ENCODE measurements around the gene SGSH. TPM values are rescaled to one million over a fixed set of nuclear protein-coding genes. Genes with fewer than 3 reads are reported as not detected.

SGSH gene
- total RNA-seq, 1 donor, result 17.6 TPM

DNA sequence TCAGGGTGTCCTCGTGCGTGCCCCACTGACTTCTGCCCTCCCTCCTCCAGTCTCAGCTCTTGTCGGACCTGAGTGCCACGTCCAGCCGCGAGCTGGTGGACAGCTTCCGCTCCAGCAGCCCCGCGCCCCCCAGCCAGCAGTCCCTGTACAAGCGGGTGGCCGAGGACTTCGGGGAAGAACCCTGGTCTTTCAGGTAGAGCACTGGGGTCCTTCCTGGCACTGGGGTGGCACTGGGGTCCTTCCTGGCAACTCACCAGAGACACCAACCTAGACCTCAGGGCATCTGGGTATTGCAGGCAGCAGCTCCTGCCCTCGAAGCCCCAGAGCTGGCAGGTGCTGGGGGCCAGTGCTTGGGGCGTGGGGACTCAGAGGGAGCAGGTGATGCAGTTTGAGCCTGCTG is 25.0 kb downstream of the SGSH start:
- no peak for DNase-seq (ENCODE audit: low read depth)
- TF ChIP-seq CTCF (IDR thresholded peaks at IDR 0.05; ENCODE audit: insufficient read depth, low read length), result no peak
- no peak overlapping the region for H3K4me3 ChIP-seq (ENCODE audit: low read depth, low read length)

DNA sequence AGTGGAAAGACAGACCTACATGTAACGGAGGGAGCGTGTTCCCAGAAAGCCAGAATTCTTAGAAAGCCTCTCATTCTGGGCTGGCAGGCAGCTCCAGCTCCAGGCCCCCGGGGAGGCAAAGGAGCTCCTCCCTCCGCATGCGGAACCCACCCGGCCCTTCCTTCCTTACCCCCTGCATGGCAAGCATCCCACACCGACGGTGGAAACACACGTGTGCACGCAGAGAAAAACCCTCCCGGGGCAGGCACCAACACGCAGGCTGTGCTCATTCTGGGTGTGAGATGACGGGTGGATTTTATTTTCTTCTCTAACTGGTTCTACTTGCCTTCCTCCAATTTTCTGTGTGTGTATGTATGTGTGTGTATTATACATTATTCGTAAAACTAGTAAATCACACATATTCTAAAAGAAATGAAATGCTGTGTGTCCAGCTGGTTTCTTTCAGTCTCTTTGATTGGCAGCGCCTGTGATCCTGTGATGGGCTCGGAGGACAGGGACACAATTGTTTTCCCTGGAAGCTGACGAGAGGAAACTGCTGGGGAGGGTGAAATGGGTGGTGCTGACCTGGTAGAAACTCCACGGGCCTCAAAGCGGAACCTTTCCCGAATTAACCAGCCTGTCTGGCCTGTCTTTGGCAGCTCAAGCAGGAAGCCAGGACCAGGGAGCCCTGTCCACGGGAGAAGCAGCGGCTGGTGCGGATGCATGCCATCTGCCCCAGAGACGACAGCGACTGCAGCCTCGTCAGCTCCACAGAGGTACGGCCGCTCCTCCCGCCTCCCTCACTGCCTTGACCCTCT is 28.1 kb downstream of the SGSH start:
- H3K4me3 ChIP-seq (ENCODE audit: low read depth, low read length), result no peak overlapping the region
- DNase-seq (ENCODE audit: low read depth), result peak; percentile 14
- no peak for TF ChIP-seq CTCF (IDR thresholded peaks at IDR 0.05; ENCODE audit: insufficient read depth, low read length)

DNA sequence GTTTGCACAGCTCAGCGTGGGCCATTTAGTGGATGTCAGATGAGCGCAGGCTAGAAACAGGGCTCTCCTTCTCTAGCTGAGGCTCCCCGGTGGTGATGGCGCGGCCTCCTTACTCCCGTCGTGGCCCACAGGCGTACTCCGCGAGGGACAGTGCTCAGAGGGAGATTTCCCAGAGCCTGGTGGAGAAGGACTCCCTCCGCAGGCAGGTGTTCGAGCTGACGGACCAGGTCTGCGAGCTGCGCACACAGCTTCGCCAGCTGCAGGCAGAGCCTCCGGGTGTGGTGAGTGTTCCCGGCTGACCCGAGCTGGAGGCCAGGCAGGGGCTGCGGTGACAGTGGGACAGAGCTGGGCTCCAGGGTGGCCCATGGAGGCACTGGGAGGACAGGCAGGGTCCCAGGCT is 28.9 kb downstream of the SGSH start:
- DNase-seq (ENCODE audit: low read depth), result no peak
- no peak for TF ChIP-seq CTCF (IDR thresholded peaks at IDR 0.05; ENCODE audit: insufficient read depth, low read length)
- no peak overlapping the region for H3K4me3 ChIP-seq (ENCODE audit: low read depth, low read length)

- no peak for DNase-seq (ENCODE audit: low read depth)
- TF ChIP-seq CTCF (IDR thresholded peaks at IDR 0.05; ENCODE audit: insufficient read depth, low read length), result no peak
- no peak overlapping the region for H3K4me3 ChIP-seq (ENCODE audit: low read depth, low read length)
These were observed 29.4 kb downstream of the SGSH start for GRCh38 chr17:80190716-80191115.

GRCh38 chr17:80189611-80190010 is 30.5 kb downstream of the SGSH start:
- no peak for DNase-seq (ENCODE audit: low read depth)
- no peak for TF ChIP-seq CTCF (IDR thresholded peaks at IDR 0.05; ENCODE audit: insufficient read depth, low read length)
- H3K4me3 ChIP-seq (ENCODE audit: low read depth, low read length), result no peak overlapping the region

GRCh38 chr17:80187515-80187941 is 32.6 kb downstream of the SGSH start:
- TF ChIP-seq CTCF (IDR thresholded peaks at IDR 0.05; ENCODE audit: insufficient read depth, low read length), result no peak
- peak; percentile 67 for DNase-seq (ENCODE audit: low read depth)
- H3K4me3 ChIP-seq (ENCODE audit: low read depth, low read length), result peak overlapping the region; percentile 45

- TF ChIP-seq CTCF (IDR thresholded peaks at IDR 0.05; ENCODE audit: insufficient read depth, low read length), result no peak
- peak overlapping the region; percentile 45 for H3K4me3 ChIP-seq (ENCODE audit: low read depth, low read length)
- DNase-seq (ENCODE audit: low read depth), result peak; percentile 41
These were observed 33.0 kb downstream of the SGSH start for GRCh38 chr17:80187090-80187489.
